ENCODE data around the gene LIF.
"Not testable (repeated sequence)": the region's sequence is repeated elsewhere in the genome, so short reads cannot be mapped to it uniquely, and the experiment has no call there.

Gene LIF

GRCh38 chr22:30205281-30206115, 41.1 kb downstream of the LIF start:
- DNase-seq: no peak

- DNase-seq: no peak
These were observed 41.8 kb downstream of the LIF start for GRCh38 chr22:30204742-30205111.

DNA sequence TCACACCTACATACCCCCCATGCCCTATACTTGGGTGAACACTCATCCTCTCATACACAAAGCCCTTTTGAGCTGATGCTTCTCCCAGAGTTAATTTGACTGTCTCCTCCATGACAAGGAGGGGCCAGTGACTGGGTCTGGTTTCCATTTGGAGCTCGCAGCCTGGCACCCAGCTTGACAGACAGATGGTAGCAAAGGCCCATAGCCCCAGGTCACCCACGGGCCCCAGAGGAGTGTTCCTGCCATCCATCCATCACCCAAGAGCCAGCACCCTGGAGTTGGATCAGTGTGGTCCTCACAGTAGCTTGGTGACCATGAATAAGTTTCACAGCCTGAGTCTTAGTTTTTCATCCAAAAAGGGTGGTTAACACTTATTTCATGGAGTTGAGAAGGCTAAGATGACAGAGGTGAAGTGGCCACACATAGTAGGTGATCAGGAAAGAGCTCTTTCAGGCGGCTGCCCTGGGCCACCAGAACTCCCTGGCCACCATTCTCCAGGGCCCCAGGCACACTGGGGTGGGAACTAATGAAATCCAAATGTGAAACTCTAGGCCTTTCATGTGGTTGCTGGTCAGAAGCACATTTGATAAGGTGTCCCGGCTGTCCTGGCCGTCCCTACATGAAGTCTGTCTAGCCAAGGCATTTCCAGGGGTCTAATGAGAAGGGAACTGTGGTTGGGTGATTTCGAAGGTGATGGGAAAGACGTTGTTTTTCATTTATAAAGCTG, 42.4 kb downstream of the LIF start:
- no peak for DNase-seq

DNA sequence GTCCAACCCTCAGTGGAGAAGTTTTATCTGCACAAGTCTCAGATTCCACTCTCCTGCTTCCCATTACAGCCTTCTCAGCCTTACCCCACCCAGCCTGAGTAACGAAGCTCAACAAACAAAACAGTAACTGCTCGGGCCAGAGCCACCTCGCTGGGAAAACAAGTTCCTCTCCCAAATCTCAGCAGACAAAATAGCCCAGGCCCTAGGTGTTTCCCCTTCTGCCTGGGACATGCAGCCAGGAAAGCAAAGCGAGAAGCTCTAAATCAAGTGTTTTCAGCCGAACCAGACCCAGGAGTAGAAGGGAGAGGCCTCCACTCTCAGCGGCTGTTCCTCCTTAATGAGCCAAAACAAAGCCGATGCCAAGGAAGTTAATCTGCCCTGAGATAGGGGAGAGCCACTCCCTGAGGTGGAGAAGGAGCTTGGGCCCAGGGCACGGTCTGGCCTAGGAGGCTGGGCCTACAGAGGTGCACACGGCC, 44.0 kb downstream of the LIF start:
- DNase-seq: no peak

DNA sequence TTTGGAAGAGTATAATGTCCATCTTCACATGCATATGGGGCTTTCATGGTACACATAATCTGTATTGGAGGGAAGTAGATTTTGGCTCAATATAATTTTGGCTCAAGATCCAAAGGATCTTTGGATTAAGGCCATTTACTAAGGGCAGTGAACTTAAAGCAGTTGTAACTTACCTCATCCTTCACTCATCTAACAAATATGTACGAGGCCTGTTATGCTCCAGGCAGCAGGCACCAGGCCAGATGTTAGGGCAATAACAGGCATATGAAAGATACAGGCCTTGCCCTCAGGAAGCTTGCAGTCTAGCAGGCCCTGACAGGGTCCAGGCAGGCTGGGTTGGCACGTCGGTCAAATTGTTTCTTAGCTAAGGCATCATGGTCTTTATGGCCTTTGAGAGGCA, 44.6 kb downstream of the LIF start:
- DNase-seq: no peak

GRCh38 chr22:30200905-30201304, 45.7 kb downstream of the LIF start:
- not testable (repeated sequence) for DNase-seq

DNA sequence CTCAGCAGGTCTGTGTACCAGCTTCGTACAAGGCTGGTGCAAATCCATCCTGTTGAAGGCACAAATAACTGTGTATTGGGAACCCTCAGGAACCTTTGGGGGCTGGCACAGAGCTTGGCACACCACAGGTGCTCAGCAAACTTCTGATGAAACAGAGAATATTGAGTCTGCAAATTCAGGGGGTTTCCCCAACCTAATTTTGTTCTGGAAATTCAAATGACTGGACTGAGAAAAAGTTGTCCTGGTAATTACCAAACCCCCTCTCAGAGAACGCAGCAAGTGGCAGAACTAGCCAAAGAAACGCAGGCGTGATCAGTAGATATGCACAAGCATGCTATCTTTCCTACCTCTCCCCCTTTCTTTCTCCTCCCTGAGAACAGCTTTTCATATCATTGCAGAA, 47.6 kb downstream of the LIF start:
- no peak for DNase-seq

GRCh38 chr22:30198152-30198825, 48.3 kb downstream of the LIF start:
- no peak for DNase-seq

DNA sequence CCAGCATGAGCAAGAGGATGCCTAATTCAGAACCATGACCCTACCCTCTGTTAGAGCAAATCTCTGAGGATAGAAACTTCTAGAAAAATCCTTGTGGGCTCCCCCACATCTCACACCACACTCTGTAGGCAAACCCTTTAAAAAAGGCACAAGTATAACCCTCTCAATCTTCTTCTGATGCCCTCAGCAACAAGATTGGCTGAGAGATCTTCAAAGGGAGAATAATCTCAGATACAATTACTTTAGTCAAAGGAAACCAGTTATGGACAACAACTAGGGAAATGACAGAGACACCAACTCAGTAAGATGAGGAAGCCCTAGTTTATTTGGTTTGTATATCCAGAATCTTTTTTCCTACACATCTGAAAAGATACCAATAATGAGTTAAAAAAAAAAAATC, 49.2 kb downstream of the LIF start:
- DNase-seq: no peak

DNA sequence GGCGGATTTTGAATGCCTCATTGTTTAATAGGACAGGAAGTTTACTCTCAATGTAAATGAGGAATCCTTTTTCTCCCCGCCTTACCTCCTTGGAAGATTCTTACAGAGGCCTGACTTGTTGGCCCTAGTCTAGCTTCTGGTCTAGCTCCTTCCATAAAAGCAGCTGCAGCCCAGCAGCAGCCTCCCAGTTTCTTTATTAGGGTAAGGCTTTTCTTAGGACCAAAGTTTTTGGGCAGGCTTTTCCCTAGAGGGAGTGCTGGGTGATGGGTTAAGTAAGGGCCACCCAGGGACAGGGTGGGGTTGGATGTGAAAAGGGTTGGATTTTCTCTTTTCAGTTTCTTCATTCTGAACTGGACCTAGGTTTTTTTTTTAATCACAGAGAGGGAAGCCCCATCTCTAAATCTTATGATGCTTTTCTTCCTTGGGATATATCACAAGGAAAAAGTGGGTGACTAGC, 49.7 kb downstream of the LIF start:
- no peak for DNase-seq

DNA sequence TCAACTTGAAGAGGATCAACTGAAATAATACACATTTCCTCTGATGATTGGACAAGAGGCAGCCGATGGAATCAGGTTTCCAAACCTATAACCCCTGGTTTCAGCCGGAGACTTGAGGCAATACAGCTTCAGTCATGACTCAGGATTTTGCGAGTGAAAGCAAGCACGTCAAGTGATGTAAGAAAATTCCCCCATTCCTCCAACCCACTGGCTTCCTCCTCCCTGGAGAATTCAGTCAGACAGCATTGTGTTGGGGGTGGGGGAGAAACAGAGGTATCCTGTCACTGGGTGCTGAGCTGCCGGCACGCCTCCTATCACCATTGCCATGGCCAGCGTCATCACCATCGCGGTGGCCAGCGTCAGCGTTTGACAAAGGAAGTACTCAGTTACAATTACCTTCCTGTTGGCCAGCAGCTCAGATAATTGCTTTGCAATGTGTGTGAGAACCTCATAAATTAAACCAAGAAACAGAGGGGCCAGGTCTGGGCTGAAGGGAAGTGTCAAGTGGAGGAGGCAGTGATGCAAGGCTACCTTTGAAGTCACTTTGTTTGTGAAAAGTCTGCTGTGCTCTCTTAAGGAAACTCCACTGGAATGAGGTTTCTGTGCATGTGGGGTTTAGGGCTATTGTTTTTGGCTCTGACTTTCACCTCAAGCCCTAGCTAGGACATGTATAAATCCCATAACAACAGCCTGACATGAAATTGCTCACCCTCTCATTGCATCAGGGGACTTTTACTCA, 50.2 kb downstream of the LIF start:
- DNase-seq: peak; percentile 56 to 80 (median 79)

GRCh38 chr22:30195245-30196140, 51.1 kb downstream of the LIF start:
- DNase-seq: no peak

GRCh38 chr22:30193031-30193775, 53.4 kb downstream of the LIF start:
- DNase-seq: no peak

DNA sequence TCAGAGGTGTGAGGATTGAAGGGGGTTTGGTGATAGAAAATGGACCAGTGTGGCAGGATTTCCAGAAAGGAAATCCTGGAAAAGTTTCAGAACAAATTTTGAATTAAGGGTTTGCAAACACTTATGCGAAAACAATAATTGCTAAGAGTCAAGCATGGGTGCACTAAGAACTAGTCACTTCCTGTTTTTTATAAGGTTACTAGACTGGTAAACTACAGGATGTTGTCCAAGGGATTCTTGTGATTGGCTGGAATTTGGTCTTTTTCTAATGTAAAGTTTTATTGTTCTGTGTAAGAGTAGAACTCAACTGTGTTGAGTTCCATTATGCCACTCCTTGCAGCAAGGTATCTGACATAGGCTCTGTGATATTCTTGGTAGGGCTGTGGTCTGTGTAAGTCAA, 54.1 kb downstream of the LIF start:
- DNase-seq: no peak

GRCh38 chr22:30191040-30191701, 55.4 kb downstream of the LIF start:
- no peak for DNase-seq

DNA sequence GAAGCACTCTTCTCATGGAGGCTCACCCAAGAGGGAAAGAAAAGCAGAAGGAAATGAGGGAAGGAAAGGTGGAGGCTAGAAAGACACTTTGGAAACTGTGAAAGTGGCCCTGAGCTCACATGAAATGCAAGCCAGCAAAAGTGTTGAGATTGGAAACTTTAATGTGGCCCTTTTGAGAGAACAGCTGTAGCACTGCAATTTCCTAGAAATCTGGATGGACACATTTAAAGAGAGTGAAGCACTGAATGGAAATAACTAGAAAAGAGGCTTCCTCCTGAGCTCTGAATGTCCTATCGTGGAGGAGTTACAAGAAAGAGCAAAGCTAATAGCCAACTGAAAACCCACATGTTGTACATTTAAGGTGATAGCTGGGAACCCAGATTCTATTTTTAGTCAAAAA, 56.0 kb downstream of the LIF start:
- no peak for DNase-seq
